Lower leg skin (tissue), 3 donors: Measurements from ENCODE around the gene PARD6A.

Experiments used
- CTCF ChIP-seq, 3 donors: fragments of 450-650 bp; IDR thresholded peaks; one replicate each; pipeline ENCODE4 v1.5.1; 2016; ENCODE audit warnings: antibody characterized with exemption in 3 of 3, mild to moderate bottlenecking in 3 of 3, moderate library complexity in 2 of 3
- POLR2A ChIP-seq, 2 donors: fragments of 450-650 bp; IDR thresholded peaks; one replicate each; pipeline ENCODE4 v1.6.1; 2016 to 2017; ENCODE audit warnings: antibody characterized with exemption in 2 of 2, mild to moderate bottlenecking in 1 of 2, moderate library complexity in 1 of 2

- TF ChIP-seq POLR2A (IDR thresholded peaks at IDR 0.05) = no peak
- TF ChIP-seq CTCF (IDR thresholded peaks at IDR 0.05) = no peak
These were observed 23.0 kb downstream of the PARD6A start for GRCh38 chr16:67683767-67684166.
